ENCODE data around the gene SSX3.
"Not testable (repeated sequence)": the region's sequence is repeated elsewhere in the genome, so short reads cannot be mapped to it uniquely, and the experiment has no call there.

- TF ChIP-seq, protein P1, sequence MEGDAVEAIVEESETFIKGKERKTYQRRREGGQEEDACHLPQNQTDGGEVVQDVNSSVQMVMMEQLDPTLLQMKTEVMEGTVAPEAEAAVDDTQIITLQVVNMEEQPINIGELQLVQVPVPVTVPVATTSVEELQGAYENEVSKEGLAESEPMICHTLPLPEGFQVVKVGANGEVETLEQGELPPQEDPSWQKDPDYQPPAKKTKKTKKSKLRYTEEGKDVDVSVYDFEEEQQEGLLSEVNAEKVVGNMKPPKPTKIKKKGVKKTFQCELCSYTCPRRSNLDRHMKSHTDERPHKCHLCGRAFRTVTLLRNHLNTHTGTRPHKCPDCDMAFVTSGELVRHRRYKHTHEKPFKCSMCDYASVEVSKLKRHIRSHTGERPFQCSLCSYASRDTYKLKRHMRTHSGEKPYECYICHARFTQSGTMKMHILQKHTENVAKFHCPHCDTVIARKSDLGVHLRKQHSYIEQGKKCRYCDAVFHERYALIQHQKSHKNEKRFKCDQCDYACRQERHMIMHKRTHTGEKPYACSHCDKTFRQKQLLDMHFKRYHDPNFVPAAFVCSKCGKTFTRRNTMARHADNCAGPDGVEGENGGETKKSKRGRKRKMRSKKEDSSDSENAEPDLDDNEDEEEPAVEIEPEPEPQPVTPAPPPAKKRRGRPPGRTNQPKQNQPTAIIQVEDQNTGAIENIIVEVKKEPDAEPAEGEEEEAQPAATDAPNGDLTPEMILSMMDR (conservative IDR thresholded peaks at IDR 0.05; ENCODE audit: low read length), result not testable (repeated sequence)
- TF ChIP-seq EZH2phosphoT487 (IDR thresholded peaks at IDR 0.05; ENCODE audit: borderline replicate concordance, low read depth, low read length), result not testable (repeated sequence)
These were observed 2.8 kb upstream of the SSX3 start for GRCh38 chrX:48359281-48359680.

Data from OCI-LY7 (cell line).